Spleen (tissue), 11 donors: ENCODE results near the gene RCSD1. TPM values are rescaled to one million over a fixed set of nuclear protein-coding genes. Genes with fewer than 3 reads are reported as not detected.
A peak's percentile ranks its signal among the peaks of the same experiment; 100 is the strongest.

Source experiments
- DNase-seq: peaks from one replicate; pipeline ENCODE4 v3.0.0-alpha.2; 2020
- H3K27ac ChIP-seq, 8 donors: fragments of 200-600 bp; sonication (generic) in 7 of 8; 1 replicate in 4 of 8; 2 replicates in 4 of 8; pipeline versions ENCODE4 v1.5.0 to v1.8.0; 2016 to 2021; ENCODE audit warnings: inconsistent platforms in 4 of 8, mild to moderate bottlenecking in 4 of 8, moderate library complexity in 1 of 8
- H3K27me3 ChIP-seq, 7 donors: fragments of 200-600 bp; sonication (generic) in 6 of 7; replicated peaks in 1 of 7; 1 replicate in 4 of 7; 2 replicates in 3 of 7; pipeline versions ENCODE4 v1.5.0 to v1.8.0; 2016 to 2021; ENCODE audit warnings: inconsistent platforms in 3 of 7, mild to moderate bottlenecking in 1 of 7
- H3K36me3 ChIP-seq, 6 donors: fragments of 200-600 bp; sonication (generic) in 5 of 6; 1 replicate in 4 of 6; 2 replicates in 2 of 6; pipeline versions ENCODE4 v1.5.0 to v1.8.0; 2016 to 2021; ENCODE audit warnings: inconsistent platforms in 2 of 6
- H3K4me1 ChIP-seq, 6 donors: fragments of 200-600 bp; sonication (generic) in 5 of 6; 1 replicate in 3 of 6; 2 replicates in 3 of 6; pipeline versions ENCODE4 v1.5.0 to v1.8.0; 2016 to 2021; ENCODE audit warnings: inconsistent platforms in 3 of 6
- H3K4me3 ChIP-seq, 8 donors: fragments of 200-600 bp; sonication (generic) in 7 of 8; 1 replicate in 4 of 8; 2 replicates in 4 of 8; pipeline versions ENCODE4 v1.5.0 to v1.8.0; 2016 to 2021; ENCODE audit warnings: inconsistent platforms in 4 of 8, mild to moderate bottlenecking in 4 of 8, moderate library complexity in 2 of 8
- H3K9me3 ChIP-seq, 8 donors: fragments of 200-600 bp; sonication (generic) in 7 of 8; 1 replicate in 4 of 8; 2 replicates in 4 of 8; pipeline versions ENCODE4 v1.5.0 to v1.8.0; 2016 to 2021; ENCODE audit warnings: inconsistent platforms in 4 of 8
- CTCF ChIP-seq, 11 experiments: fragments of 200-600 bp in 7 of 11; fragments of 450-650 bp in 4 of 11; sonication (generic) in 4 of 11; IDR thresholded peaks in 8 of 11; conservative IDR thresholded peaks in 3 of 11; 1 replicate in 7 of 11; 2 replicates in 4 of 11; pipeline versions ENCODE4 v1.4.0 to v1.8.0; 2016 to 2021; ENCODE audit warnings: antibody characterized with exemption in 11 of 11, inconsistent platforms in 4 of 11, mild to moderate bottlenecking in 1 of 11
- POLR2A ChIP-seq, 3 donors: fragments of 450-650 bp; IDR thresholded peaks; one replicate each; pipeline ENCODE4 v1.5.1; 2017; ENCODE audit warnings: antibody characterized with exemption in 3 of 3, mild to moderate bottlenecking in 1 of 3
- POLR2AphosphoS5 ChIP-seq, 3 donors: sonication (generic); formaldehyde crosslinking; IDR thresholded peaks; one replicate each; pipeline ENCODE4 v1.5.1; 2017; ENCODE audit warnings: antibody characterized with exemption in 3 of 3
- WGBS, 5 donors: extraction: QIAGEN DNeasy Blood & Tissue Kit in 3 of 5; methylation state at CpG; one replicate each; pipeline versions ENCODE4 v1.1.5 to v1.1.7; 2013 to 2018; 5-methylcytosine and 5-hydroxymethylcytosine counted together
- intact Hi-C: fragments of 100-400 bp; cut with DNase I; formaldehyde crosslinking; loops from one replicate; pipeline ENCODE4 v1.15.0; 2023; ENCODE audit warnings: low total_unique reads
- polyA plus RNA-seq, 3 donors: library from polyadenylated mRNA; stranded (reverse); fragments of 200-250 nt; gene quantifications; one replicate each; pipeline ENCODE4 v1.2.1, GENCODE V29; 2013
- total RNA-seq, 7 donors: library from RNA; depleted of rRNA in 3 of 7; stranded (reverse); fragments of >200 nt in 3 of 7; fragmentation: NEBNext Ultra II Directional in 4 of 7; extraction: Animal tissue kit (Norgen Biotek cat#: 25700) in 4 of 7; gene quantifications; one replicate each; pipeline versions ENCODE4 v1.1.0 to v1.2.1, GENCODE V29; 2016 to 2021
- donor health status: healthy with polysubstance abuse.
- donor health status: DM: no; HTN: no; CAD: no; lungs with moderate emphysema.
- donor health status: DM: no; HTN: no; CAD: no.
- donor health status: Bipolar disorder and iron deficiency.
- donor health status: healthy.
- donor health status: DM: no; HTN: no; CAD: no.
- donor health status: DM: yes; HTN: yes; CAD: no.

The RCSD1 gene
- total and polyA plus RNA-seq, 10 donors, result 58.9 to 144 (median 107) TPM

- intact Hi-C loops, result loop anchor here (10.0 kb wide), 1 partner anchor 221 kb away; the partner anchor contains the start of genes DCAF6 and MPC2
Observed at GRCh38 chr1:167713330-167714081, 83.5 kb downstream of the RCSD1 start.

GRCh38 chr1:167714098-167714438 lies 84.0 kb downstream of the RCSD1 start:
- 0 to 2% (median 0%) methylated on average over 14 to 28 of the region's 28 CpGs for WGBS, 5 donors
- intact Hi-C loops, result loop anchor here (10.0 kb wide), 1 partner anchor 221 kb away; the partner anchor contains the start of genes DCAF6 and MPC2
- H3K36me3 ChIP-seq, result no peaks in the 10 kb centered on the region
- TF ChIP-seq POLR2A (IDR thresholded peaks at IDR 0.05) (no peak), CTCF (IDR thresholded peaks at IDR 0.05 in 8 of 11, conservative IDR thresholded peaks at IDR 0.05 in 3 of 11) (no peak), POLR2AphosphoS5 (IDR thresholded peaks at IDR 0.05) (no peak)
- H3K4me1 ChIP-seq, result peaks cover 1 to 59% (median 28%) of the 10 kb centered on the region in 6 donors
- H3K9me3 ChIP-seq, result no peaks in the 10 kb centered on the region
- H3K27ac ChIP-seq, result peak overlapping the region; percentile 53 to 88 (median 85)
- no peak for DNase-seq
- H3K4me3 ChIP-seq, result peak overlapping the region; percentile 56 to 92 (median 78)
- H3K27me3 ChIP-seq, result no peaks in the 10 kb centered on the region

More at GRCh38 chr1:167713330-167714081, 83.5 kb downstream of the RCSD1 start:
- H3K9me3 ChIP-seq, result no peaks in the 10 kb centered on the region
- peak overlapping the region in 7 of 8 donors; percentile 73 to 88 (median 85) for H3K27ac ChIP-seq
- WGBS, 5 donors, result 4 to 7% (median 5%) methylated on average over 31 of the region's 31 CpGs
- H3K4me3 ChIP-seq, result peak overlapping the region; percentile 56 to 92 (median 78)
- DNase-seq, result peak; percentile 86
- no peaks in the 10 kb centered on the region for H3K27me3 ChIP-seq
- no peak for TF ChIP-seq POLR2AphosphoS5 (IDR thresholded peaks at IDR 0.05)
- no peak for TF ChIP-seq CTCF (IDR thresholded peaks at IDR 0.05 in 8 of 11, conservative IDR thresholded peaks at IDR 0.05 in 3 of 11)
- TF ChIP-seq POLR2A (IDR thresholded peaks at IDR 0.05), result no peak
- H3K4me1 ChIP-seq, result peaks cover 7 to 59% (median 33%) of the 10 kb centered on the region in 6 donors
- H3K36me3 ChIP-seq, result no peaks in the 10 kb centered on the region

- Histone ChIP-seq H3K27ac (peak overlapping the region; percentile 53 to 88 (median 85)), H3K4me3 (peak overlapping the region; percentile 56 to 92 (median 78)), H3K9me3 (no peaks in the 10 kb centered on the region), H3K4me1 (peaks cover 0 to 59% (median 28%) of the 10 kb centered on the region in 6 donors), H3K36me3 (no peaks in the 10 kb centered on the region), H3K27me3 (no peaks in the 10 kb centered on the region)
- intact Hi-C loops, result loop anchor here (10.0 kb wide), 1 partner anchor 220 kb away; the partner anchor contains the start of genes DCAF6 and MPC2
- peak; percentile 94 for DNase-seq
- TF ChIP-seq CTCF (IDR thresholded peaks at IDR 0.05 in 8 of 11, conservative IDR thresholded peaks at IDR 0.05 in 3 of 11) (peak in 3 of 11 experiments; percentile 7 to 23 (median 21)), POLR2AphosphoS5 (IDR thresholded peaks at IDR 0.05) (peak; percentile 66 to 86 (median 80)), POLR2A (IDR thresholded peaks at IDR 0.05) (no peak)
- 0 to 1% (median 0%) methylated on average over 31 to 50 of the region's 50 CpGs for WGBS, 5 donors
Observed at GRCh38 chr1:167714439-167715156, 84.6 kb downstream of the RCSD1 start.
